NCI-H748 treated with DMSO at 0.1 percent for 48 hours (cell line): Measurements from ENCODE around the gene EP300.
A peak's percentile ranks its signal among the peaks of the same experiment; 100 is the strongest.
"Not testable (repeated sequence)": the region's sequence is repeated elsewhere in the genome, so short reads cannot be mapped to it uniquely, and the experiment has no call there.

Experiments used
- DNase-seq: peaks from one replicate; lab custom pipeline; 2025; lab: John Stamatoyannopoulos, UW

EP300 gene

DNA sequence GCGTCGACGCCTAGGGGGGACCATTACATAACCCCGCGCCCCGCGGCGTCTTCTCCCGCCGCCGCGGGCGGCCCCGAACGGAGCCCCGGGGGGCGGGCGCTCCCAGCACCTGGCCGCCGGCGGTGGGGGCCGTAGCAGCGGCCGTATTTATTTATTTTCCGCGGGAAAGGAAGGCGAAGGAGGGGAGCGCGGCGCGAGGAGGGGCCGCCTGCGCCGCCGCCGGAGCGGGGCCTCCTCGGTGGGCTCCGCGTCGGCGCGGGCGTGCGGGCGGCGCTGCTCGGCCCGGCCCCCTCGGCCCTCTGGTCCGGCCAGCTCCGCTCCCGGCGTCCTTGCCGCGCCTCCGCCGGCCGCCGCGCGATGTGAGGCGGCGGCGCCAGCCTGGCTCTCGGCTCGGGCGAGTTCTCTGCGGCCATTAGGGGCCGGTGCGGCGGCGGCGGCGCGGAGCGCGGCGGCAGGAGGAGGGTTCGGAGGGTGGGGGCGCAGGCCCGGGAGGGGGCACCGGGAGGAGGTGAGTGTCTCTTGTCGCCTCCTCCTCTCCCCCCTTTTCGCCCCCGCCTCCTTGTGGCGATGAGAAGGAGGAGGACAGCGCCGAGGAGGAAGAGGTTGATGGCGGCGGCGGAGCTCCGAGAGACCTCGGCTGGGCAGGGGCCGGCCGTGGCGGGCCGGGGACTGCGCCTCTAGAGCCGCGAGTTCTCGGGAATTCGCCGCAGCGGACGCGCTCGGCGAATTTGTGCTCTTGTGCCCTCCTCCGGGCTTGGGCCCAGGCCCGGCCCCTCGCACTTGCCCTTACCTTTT is at the start of gene EP300:
Gene EP300 (plus strand): TSS at position 570 of the 795 bp plus-strand sequence. CDS start 413 bp downstream, outside the sequence.
- DNase-seq: peak; percentile 25

DNA sequence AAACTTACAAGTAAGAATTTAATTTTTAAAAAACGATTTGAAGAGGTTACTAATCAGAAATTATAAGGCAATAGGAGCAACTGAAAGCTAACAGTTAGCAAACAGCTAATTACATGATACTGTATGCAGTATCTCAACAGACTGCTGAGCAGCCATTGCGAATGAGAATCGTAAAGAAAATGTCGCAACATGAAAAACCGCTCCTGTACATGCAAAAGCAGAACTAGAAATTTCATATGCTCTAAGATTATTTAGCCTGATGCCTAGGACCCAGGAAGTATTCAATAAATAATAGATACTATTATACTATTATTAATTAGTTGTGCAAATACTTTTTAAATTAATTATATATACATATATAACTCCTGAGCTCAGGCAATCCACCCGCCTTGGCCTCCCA is 48.7 kb upstream of the EP300 start:
- DNase-seq: no peak

DNA sequence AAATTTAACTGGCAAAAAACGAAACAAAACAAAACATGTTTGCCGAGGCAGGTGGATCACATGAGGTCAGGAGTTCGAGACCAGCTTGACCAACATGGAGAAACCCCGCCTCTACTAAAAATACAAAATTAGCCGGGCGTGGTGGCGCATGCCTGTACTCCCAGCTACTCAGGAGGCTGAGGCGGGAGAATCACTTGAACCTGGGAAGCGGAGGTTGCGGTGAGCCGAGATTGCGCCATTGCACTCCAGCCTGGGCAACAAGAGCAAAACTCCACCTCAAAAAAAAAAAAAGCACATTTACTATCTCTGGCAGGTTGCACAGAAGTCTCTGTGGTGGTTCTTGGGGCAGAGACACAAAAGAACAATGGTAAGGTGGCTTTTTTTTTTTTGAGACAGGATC is 46.8 kb upstream of the EP300 start:
- DNase-seq: not testable (repeated sequence)

DNA sequence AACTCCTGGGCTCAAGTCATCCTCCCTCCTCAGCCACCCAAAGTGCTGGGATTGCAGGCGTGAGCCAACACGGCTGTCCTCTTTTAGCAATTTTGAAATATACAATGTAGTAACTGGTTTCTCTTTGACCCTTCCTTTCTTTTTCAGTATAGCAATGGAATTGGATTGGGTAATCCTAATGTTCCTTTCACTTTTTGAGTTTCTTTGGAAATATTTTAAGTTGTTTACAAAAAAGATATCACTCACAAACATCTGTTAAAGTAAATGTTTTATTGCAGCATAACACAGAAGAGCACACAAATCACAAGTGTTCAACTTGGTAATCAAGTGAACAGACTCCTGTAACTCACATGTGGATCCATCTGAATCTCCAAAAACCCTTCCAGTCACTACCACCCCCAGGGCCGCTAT is 44.6 kb upstream of the EP300 start:
- no peak for DNase-seq

DNA sequence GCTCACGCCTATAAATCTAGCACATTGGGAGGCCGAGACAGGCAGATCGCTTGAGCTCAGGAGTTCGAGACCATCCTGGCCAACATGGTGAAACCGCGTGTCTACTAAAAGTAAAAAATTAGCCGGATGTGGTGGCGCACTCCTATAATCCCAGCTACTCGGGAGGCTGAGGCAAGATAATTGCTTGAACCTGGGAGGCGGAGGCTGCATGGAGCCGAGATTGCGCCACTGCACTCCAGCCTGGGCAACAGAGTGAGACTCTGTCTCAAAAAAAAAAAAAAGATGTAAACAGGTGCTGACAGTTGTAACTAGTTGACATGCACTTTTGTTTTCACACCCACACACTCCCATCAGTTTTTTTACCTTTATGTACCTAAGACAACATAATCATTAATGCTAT is 44.0 kb upstream of the EP300 start:
- not testable (repeated sequence) for DNase-seq

DNA sequence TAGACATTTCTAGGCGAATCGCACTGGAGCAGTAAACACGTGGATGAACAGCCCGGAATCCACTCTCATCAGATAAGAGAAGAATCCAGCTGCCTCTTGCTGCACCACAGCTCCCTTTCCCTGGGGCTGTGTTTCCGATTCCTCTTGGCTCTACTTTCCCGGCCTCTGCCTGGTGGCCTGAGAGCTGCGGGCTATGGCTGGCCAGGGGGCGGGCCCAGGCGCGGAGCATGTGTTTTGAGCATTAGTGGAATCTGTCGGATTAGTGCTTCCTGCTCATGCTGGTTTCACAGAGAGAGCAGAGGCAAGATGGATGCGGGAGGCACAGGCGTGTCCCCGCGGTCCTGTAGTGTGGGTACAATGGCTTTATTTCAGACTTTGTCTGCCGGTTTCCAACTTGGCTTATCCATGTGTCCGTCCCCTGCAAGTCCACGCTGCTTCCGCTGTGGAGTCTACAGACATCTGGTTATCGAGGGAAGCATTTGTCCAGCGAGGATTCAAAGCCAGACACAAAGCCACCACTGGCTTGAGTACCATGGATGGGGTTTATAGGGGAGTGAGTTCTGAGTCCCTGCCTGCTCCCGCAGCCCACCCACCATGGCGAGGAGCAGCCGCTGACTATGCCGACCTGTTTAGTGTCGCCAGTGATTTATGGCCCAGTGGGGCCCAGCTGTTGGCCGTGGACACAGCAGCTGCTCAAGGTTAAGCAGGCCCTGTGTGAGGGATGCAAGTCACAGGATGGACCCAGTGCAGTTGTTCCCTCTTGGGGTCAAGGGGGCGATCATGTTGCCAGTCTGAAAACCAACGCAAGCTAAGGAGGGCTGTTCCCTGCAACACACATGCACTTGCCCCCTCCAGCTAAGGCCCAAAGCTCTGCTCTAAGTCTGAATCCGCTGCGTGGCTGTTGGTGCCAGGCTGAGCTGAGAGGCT is 43.3 kb upstream of the EP300 start:
- DNase-seq: no peak

DNA sequence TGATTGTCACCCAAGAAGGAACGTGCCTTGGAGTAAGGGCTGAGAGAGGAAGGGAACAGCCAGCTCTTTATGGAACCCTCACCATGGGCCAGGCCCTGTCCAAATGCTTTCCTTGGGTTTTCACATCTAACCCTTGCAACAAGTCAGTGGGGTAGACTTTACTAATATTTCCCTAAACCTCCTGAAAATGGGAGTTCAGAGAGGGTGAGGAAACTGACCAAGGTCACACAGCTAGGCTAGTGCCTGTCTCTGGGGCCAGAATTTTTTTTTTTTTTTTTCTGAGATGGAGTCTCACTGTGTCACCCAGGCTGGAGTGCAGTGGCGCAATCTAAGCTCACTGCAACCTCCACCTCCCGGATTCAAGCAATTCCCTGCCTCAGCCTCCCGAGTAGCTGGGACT is 42.6 kb upstream of the EP300 start:
- DNase-seq: not testable (repeated sequence)

DNA sequence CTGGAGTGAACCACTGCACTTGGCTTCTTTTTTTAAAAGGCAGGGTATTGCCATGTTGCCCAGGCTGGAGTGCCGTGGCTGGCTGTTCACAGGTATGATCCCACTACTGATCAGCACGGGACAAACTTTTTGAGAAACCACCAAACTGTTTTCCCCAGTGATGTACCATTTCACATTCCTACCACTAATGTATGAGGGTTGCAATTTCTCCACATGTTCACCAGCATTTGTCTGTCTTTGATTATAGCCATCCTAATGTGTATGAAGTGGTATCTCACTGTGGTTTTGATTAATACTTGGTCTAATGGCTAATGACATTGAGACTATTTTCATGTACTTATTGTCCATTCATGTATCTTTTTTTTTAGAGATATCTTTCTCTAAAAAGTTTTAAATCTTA is 41.5 kb upstream of the EP300 start:
- no peak for DNase-seq

DNA sequence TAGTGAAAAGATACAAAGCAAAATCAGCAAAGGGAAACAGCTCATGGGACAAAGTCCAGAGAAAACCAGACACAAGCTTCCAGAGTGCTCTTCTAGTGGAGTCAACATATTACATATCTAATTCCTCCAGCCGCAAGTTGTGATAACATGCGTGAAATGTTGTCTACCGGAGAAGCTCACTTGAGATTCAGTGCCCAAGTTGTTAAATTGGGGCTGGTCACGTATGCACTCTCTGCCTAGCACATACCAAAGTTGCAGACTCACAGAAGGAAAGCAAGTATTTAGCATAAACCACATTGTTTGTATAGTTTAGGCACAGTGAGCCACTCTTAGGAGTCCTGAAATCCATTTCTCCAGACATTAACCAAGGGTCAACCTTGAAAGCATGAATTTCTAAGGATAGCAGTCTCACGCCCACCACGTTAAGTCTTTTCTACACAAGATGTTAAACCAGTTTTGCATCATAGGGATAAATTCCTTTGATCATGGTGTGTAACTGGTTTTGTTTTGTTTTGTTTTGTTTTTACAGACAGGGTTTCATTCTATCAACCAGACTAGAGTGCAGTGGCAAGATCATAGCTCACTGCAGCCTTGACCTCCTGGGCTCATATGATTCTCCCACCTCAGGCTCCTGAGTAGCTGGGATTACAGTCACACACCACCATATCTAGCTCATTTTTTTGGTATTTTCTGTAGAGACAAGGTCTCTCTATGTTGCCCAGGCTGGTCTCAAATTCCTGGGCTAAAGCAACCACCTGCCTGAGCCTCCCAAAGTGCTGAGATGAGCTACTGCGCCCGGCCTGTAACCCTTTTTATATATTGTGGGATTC is 39.5 kb upstream of the EP300 start:
- no peak for DNase-seq

DNA sequence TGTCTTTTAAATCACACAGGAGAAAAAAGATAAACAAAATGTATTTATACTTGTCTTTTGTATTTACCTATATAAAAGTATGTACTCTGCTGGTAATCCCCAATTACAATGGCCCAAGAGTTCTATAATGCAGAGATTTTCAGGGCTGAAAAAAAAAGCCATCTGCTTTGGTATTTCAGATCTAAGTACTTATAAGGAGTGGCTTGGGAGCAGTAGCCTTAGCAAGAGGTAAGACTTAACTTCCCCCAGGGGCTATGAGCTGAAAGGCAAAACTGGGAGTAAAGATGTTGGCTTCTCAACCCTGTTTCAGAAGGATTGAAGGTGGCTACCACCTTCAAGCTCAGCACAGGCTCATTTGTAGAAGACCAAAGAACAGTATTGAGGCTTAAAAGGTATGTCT is 35.3 kb upstream of the EP300 start:
- DNase-seq: no peak

DNA sequence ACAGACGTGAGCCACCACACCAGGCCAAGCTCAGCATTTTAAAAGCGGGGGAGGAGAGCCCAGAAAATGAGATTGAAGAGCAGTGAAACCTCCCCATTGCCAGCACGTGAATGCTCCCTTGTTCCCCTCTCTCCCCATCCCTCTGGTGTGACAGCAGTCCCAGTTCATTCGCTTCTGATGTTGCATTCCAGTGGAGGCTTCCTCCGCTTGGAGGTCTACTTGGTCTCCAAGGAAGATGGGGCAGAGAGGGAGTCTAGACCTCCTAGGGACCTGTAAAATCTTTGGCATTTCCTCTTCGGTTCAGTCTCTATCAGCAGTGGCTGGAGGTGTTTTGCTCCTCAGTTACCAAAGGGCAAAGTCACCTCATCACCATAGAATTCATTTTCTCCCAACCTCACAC is 30.2 kb upstream of the EP300 start:
- no peak for DNase-seq

DNA sequence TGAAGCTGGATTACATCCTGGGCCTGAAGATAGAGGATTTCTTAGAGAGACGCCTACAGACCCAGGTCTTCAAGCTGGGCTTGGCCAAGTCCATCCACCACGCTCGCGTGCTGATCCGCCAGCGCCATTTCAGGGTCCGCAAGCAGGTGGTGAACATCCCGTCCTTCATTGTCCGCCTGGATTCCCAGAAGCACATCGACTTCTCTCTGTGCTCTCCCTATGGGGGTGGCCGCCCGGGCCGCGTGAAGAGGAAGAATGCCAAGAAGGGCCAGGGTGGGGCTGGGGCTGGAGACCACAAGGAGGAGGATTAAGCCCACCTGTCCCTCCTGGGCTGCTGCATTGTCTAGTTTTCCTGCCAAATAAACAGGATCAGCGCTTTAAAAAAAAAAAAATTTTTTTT is 28.1 kb upstream of the EP300 start:
- not testable (repeated sequence) for DNase-seq

DNA sequence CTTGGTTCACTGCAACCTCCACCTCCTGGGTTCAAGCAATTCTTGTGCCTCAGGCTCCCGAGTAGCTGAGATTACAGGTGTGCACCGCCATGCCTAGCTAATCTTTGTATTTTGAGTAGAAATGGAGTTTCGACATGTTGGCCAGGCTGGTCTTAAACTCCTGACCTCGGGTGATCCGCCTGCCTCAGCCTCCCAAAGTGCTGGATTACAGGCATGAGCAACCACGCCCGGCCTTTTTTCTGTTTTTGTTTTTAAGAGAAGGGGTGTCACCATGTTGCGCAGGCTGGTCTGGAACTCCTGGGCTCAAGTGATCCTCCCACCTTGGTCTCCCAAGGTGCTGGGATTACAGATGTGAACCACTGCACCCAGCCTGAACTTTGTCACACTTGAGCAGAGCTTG is 26.1 kb upstream of the EP300 start:
- not testable (repeated sequence) for DNase-seq

DNA sequence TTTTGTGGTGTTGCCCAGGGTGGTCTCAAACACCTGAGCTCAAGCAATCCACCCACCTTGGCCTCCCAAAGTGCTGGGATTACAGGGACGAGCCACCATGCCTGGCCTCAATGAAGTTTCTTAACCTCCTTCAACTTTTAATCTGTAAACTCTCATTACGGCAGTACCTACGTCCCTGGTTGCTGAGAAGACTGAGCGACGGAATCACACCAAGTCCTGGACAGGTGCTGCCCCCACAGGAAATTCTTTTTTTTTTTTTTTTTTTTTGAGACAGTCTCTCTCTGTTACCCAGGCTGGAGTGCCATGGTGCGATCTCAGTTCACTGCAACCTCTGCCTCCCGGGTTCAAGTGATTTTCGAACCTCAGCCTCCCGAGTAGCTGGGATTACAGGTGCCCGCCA is 24.4 kb upstream of the EP300 start:
- not testable (repeated sequence) for DNase-seq

DNA sequence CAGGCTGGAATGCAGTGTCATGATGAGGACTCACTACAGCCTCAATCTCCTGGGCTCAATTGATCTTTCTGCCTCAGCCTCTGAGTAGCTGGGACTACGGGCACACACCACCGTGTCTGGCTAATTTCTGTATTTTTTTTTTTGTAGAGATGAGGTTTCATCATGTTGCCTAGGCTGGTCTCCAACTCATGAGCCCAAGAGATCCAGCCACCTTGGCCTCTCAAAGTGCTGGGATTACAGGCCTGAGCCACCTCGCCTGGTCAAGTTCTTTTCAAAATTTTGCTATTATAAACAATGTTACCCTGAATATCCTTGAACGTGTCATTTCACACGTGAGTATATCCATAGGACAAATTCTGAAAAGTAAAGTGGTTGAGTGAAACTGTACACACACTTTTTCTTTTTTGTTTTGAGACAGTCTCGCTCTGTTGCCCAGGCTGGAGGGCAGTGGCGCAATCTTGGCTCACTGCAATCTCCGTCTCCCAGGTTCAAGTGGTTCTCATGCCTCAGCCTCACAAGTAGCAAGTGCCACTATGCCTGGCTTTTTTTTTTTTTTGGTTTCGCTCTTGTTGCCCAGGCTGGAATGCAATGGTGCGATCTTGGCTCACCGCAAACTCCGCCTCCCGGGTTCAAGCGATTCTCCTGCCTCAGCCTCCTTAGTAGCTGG is 21.6 kb upstream of the EP300 start:
- no peak for DNase-seq

DNA sequence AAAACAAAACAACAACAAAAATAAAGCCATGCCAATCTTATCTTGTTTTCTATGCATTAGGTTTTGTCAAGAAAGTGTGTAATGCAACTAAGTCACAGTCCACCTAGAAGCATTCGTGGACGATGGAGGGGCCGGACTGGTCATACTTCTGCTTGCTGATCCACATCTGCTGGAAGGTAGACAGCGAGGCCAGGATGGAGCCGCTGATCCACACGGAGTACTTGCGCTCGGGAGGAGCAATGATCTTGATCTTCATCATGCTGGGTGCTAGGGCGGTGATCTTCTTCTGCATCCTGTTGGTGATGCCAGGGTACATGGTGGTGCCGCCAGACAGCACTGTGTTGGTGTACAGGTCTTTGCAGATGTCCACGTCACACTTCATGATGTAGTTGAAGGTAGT is 18.3 kb upstream of the EP300 start:
- no peak for DNase-seq

DNA sequence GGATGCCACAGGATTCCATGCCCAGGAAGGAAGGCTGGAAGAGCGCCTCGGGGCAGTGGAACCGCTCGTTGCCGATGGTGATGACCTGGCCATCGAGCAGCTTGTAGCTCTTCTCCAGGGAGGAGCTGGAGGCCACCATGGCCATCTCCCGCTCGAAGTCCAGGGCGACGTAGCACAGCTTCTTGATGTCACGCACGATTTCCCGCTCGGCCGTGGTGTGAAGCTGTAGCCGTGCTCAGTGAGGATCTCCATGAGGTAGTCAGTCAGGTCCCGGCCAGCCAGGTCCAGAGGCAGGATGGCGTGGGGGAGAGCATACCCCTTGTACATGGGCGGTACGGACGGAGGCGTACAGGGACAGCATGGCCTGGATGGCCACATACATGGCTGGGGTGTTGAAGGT is 17.9 kb upstream of the EP300 start:
- no peak for DNase-seq

DNA sequence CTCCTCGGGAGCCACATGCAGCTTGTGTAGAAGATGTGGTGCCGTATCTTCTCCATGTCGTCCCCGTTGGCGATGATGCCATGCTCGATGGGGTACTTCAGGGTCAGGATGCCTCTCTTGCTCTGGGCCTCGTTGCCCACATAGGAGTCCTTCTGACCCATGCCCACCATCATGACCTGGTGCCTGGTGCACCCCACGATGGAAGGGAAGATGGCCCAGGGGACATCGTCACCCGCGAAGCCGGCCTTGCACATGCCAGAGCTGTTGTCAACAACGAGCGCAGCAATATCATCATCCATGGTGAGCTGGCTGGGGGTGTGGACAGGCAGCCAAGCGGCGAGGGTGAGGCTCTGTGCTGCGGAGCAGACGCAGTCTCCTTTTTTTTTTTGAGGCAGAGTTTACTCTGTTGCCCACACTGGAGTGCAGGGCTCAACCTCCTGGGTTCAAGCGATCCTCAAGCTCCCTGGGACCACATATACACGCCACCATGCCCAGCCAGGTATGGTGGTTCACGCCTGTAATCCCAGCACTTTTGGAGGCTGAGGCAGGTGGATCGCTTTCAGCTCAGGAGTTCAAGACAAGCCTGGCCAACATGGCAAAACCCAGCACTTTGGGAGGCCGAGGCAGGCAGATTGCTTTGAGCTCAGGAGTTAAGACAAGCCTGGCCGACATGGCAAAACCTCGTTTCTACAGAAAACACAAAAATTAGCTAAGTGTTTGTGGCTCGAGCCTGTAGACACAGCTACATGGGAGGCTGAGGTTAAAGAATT is 17.3 kb upstream of the EP300 start:
- no peak for DNase-seq

DNA sequence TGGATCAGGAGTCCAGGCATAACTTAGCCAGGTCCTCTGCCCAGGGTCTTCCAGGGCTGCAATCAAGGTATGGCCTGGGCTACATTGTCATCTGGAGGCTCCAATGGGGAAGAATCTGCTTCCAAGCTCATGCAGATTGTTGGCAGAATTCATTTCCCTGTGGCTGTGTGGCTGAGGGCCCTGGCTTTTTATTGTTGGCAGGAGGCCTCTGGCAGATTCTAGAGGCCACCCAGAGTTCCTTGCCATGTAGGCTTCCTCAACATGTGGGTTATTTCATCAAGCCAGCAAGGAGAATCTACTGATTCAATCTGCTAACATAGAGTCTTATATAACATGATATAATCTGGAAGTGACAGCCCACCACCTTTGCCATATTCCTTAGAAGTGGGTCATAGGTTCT is 16.4 kb upstream of the EP300 start:
- no peak for DNase-seq

DNA sequence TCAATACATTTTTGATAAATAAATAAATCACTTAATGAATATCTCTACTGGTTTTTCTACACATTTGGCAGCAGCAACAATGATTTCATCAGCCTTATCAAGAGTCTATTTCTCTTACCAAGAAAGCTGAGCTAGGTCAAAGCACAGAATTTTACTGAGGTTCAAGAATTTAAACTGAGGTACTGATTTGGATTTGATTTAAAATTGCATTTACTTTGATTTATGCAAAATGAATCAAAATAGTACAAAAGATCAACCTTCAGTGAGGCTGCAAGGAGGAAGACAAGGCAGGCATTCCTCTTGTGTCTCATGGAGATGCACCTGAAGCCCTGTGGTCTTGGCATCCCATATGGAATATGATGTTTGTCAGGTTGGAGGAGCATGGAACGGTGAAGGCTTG is 15.5 kb upstream of the EP300 start:
- no peak for DNase-seq

DNA sequence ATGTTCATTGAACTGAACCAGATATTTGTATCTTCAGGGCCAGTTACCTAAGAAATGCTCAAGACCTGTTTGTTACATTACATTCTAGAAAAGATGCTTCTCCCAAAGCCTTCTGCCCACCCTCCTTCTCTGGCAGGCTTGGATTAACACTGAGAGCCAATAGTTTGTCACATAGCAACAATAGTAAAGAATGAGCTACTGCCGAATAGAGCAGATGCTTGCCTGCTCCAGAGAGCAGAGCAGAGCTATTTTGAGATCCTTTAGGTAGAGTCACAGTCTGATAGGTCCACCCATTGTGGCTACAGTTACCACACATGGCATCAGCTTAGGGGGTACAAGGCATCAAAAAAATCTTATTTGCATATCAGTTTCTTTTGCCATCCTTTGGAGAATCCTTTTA is 13.5 kb upstream of the EP300 start:
- no peak for DNase-seq
